ENCODE data around the gene KCNJ6. TPM values are rescaled to one million over a fixed set of nuclear protein-coding genes. Genes with fewer than 3 reads are reported as not detected.

The KCNJ6 gene
- total and polyA plus RNA-seq, 4 donors, result 0.01 TPM; not detected in 3

DNA sequence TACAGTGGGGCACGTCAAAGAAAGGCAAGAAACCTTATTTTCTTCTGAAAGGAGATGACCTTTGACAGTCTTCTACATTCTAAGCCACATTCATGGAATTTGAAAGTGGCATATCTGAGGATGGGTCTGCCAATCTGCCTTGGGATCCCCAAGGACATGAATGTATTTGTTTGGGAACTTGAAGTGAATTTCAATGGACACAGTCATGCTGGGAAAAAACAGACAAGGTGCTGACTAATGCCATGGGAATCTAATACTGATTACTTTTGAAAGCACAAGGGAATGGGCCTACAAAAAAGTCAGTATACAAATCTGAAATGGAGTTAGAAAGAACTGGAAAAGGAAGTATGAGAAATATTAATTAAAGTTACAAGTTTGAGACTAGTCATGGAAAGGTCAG is 128.8 kb downstream of the KCNJ6 start:
- Histone ChIP-seq H3K9ac (ENCODE audit: low read depth in 1 of 2, low read length in 2 of 2) (no peak overlapping the region), H3K27ac (ENCODE audit: low read depth in 1 of 2, low read length in 2 of 2) (no peak overlapping the region), H3K4me3 (ENCODE audit: low read depth in 1 of 3, low read length in 3 of 3) (no peak overlapping the region), H3K27me3 (ENCODE audit: control insufficient read depth in 4 of 4, insufficient read depth in 4 of 4, low read length in 3 of 4) (peaks cover 0 to 2% (median 0%) of the 10 kb centered on the region in 4 donors), H3K9me3 (ENCODE audit: control insufficient read depth in 4 of 4, low read length in 3 of 4) (no peaks in the 10 kb centered on the region), H3K36me3 (ENCODE audit: control insufficient read depth in 4 of 4, insufficient read depth in 3 of 4, low read depth in 1 of 4, low read length in 3 of 4) (no peaks in the 10 kb centered on the region), H3K4me1 (ENCODE audit: control insufficient read depth in 4 of 4, insufficient read depth in 4 of 4, low read length in 3 of 4) (no peaks in the 10 kb centered on the region)
- no peak for DNase-seq (ENCODE audit: low spot score)
- TF ChIP-seq NR2F2 (IDR thresholded peaks at IDR 0.05) (no peak), FOXA2 (IDR thresholded peaks at IDR 0.05) (no peak)
- WGBS, result 84% methylated on average over 1 of the region's 1 CpG

GRCh38 chr21:37784591-37785318 is 131.5 kb downstream of the KCNJ6 start:
- no peak overlapping the region for H3K27ac ChIP-seq (ENCODE audit: low read depth in 1 of 2, low read length in 2 of 2)
- no peaks in the 10 kb centered on the region for H3K4me1 ChIP-seq (ENCODE audit: control insufficient read depth in 4 of 4, insufficient read depth in 4 of 4, low read length in 3 of 4)
- no peak for DNase-seq (ENCODE audit: low spot score)
- TF ChIP-seq FOXA1 (IDR thresholded peaks at IDR 0.05) (no peak), EGR1 (IDR thresholded peaks at IDR 0.05; ENCODE audit: low read depth in 2 of 2) (no peak), FOXA2 (IDR thresholded peaks at IDR 0.05) (no peak), JUND (IDR thresholded peaks at IDR 0.05) (no peak), HNF4A (conservative IDR thresholded peaks at IDR 0.05) (no peak), NR2F2 (IDR thresholded peaks at IDR 0.05) (no peak), YY1 (IDR thresholded peaks at IDR 0.05) (no peak), GABPA (IDR thresholded peaks at IDR 0.05 in 1 of 2, conservative IDR thresholded peaks at IDR 0.05 in 1 of 2) (no peak), MAX (IDR thresholded peaks at IDR 0.05) (no peak), RAD21 (IDR thresholded peaks at IDR 0.05) (no peak), HNF4G (IDR thresholded peaks at IDR 0.05) (no peak), ATF3 (IDR thresholded peaks at IDR 0.05) (no peak), SP1 (IDR thresholded peaks at IDR 0.05) (no peak)
- TF ChIP-seq, protein P1, sequence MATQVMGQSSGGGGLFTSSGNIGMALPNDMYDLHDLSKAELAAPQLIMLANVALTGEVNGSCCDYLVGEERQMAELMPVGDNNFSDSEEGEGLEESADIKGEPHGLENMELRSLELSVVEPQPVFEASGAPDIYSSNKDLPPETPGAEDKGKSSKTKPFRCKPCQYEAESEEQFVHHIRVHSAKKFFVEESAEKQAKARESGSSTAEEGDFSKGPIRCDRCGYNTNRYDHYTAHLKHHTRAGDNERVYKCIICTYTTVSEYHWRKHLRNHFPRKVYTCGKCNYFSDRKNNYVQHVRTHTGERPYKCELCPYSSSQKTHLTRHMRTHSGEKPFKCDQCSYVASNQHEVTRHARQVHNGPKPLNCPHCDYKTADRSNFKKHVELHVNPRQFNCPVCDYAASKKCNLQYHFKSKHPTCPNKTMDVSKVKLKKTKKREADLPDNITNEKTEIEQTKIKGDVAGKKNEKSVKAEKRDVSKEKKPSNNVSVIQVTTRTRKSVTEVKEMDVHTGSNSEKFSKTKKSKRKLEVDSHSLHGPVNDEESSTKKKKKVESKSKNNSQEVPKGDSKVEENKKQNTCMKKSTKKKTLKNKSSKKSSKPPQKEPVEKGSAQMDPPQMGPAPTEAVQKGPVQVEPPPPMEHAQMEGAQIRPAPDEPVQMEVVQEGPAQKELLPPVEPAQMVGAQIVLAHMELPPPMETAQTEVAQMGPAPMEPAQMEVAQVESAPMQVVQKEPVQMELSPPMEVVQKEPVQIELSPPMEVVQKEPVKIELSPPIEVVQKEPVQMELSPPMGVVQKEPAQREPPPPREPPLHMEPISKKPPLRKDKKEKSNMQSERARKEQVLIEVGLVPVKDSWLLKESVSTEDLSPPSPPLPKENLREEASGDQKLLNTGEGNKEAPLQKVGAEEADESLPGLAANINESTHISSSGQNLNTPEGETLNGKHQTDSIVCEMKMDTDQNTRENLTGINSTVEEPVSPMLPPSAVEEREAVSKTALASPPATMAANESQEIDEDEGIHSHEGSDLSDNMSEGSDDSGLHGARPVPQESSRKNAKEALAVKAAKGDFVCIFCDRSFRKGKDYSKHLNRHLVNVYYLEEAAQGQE (IDR thresholded peaks at IDR 0.05), result no peak
- TF ChIP-seq, protein P2, sequence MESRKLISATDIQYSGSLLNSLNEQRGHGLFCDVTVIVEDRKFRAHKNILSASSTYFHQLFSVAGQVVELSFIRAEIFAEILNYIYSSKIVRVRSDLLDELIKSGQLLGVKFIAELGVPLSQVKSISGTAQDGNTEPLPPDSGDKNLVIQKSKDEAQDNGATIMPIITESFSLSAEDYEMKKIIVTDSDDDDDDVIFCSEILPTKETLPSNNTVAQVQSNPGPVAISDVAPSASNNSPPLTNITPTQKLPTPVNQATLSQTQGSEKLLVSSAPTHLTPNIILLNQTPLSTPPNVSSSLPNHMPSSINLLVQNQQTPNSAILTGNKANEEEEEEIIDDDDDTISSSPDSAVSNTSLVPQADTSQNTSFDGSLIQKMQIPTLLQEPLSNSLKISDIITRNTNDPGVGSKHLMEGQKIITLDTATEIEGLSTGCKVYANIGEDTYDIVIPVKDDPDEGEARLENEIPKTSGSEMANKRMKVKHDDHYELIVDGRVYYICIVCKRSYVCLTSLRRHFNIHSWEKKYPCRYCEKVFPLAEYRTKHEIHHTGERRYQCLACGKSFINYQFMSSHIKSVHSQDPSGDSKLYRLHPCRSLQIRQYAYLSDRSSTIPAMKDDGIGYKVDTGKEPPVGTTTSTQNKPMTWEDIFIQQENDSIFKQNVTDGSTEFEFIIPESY (IDR thresholded peaks at IDR 0.05), result no peak
- H3K36me3 ChIP-seq (ENCODE audit: control insufficient read depth in 4 of 4, insufficient read depth in 3 of 4, low read depth in 1 of 4, low read length in 3 of 4), result no peaks in the 10 kb centered on the region
- WGBS, result 66% methylated on average over 7 of the region's 7 CpGs
- peaks cover 0 to 4% (median 0%) of the 10 kb centered on the region in 4 donors for H3K9me3 ChIP-seq (ENCODE audit: control insufficient read depth in 4 of 4, low read length in 3 of 4)
- H3K27me3 ChIP-seq (ENCODE audit: control insufficient read depth in 4 of 4, insufficient read depth in 4 of 4, low read length in 3 of 4), result no peaks in the 10 kb centered on the region
- no peak overlapping the region for H3K4me3 ChIP-seq (ENCODE audit: low read depth in 1 of 3, low read length in 3 of 3)
- no peak overlapping the region for H3K9ac ChIP-seq (ENCODE audit: low read depth in 1 of 2, low read length in 2 of 2)

Measured in liver (tissue), 9 donors.